Upper lobe of left lung (tissue), 4 donors: Measurements from ENCODE around the gene JAKMIP2.

ENCODE experiments used
- CTCF ChIP-seq, 6 experiments: fragments of 450-650 bp in 4 of 6; fragments of 200-600 bp in 2 of 6; sonication (generic) in 2 of 6; IDR thresholded peaks; one replicate each; pipeline ENCODE4 v1.5.1; 2016 to 2019; ENCODE audit warnings: antibody characterized with exemption in 6 of 6
- EP300 ChIP-seq, 4 donors: sonication (generic); formaldehyde crosslinking; IDR thresholded peaks; one replicate each; pipeline ENCODE4 v1.5.1; 2017; ENCODE audit warnings: antibody characterized with exemption in 4 of 4, control low read depth in 2 of 4
- POLR2A ChIP-seq, 4 donors: fragments of 450-650 bp; IDR thresholded peaks; one replicate each; pipeline ENCODE4 v1.5.1; 2016 to 2017; ENCODE audit warnings: antibody characterized with exemption in 4 of 4, mild to moderate bottlenecking in 2 of 4
- POLR2AphosphoS5 ChIP-seq, 2 donors: sonication (generic); formaldehyde crosslinking; IDR thresholded peaks; one replicate each; pipeline ENCODE4 v1.5.1; 2017; ENCODE audit warnings: antibody characterized with exemption in 2 of 2

DNA sequence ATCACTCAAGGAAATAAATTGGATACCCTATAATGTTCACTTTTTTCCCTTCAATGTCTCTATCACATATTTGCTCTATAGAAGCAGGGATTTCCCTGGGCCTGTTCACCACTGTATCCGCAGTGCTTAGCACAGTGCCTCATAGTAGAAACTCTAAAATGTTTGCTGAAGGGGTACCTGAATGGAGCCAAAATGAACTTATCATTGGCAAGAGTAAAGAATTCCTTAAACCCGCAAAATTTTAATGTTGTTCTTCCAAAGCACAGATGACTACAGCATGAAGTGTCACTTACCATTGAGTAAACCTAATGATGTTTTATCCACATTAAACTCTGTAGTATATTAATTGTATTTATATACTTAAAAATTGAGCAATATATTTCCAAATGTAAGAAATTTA lies 96.1 kb downstream of the JAKMIP2 start:
- TF ChIP-seq CTCF (IDR thresholded peaks at IDR 0.05) (no peak), POLR2A (IDR thresholded peaks at IDR 0.05) (no peak), EP300 (IDR thresholded peaks at IDR 0.05) (no peak), POLR2AphosphoS5 (IDR thresholded peaks at IDR 0.05) (no peak)
